BLaER1 treated with 17β-estradiol and CSF1 and Interleukin-3, amounts not matched to agents 10 nM and 100 nM (cell line): ENCODE results near the gene GRIK2.
A peak's percentile ranks its signal among the peaks of the same experiment; 100 is the strongest.

Source experiments
- H3K27ac ChIP-seq, 11 experiments: shearing (Covaris generic); formaldehyde crosslinking; 2 replicates each; pipeline ENCODE4 v1.8.1; 2022
- H3K27me3 ChIP-seq, 11 experiments: shearing (Covaris generic); formaldehyde crosslinking; 2 replicates each; pipeline ENCODE4 v1.8.1; 2022
- H3K36me3 ChIP-seq, 11 experiments: shearing (Covaris generic); formaldehyde crosslinking; 2 replicates each; pipeline ENCODE4 v1.8.1; 2022
- H3K4me1 ChIP-seq, 10 experiments: shearing (Covaris generic); formaldehyde crosslinking; 2 replicates each; pipeline ENCODE4 v1.8.1; 2022
- H3K4me2 ChIP-seq, 11 experiments: shearing (Covaris generic); formaldehyde crosslinking; 2 replicates each; pipeline ENCODE4 v1.8.1; 2022
- H3K4me3 ChIP-seq, 10 experiments: shearing (Covaris generic); formaldehyde crosslinking; 2 replicates each; pipeline ENCODE4 v1.8.1; 2022
- H3K9ac ChIP-seq, 11 experiments: shearing (Covaris generic); formaldehyde crosslinking; 2 replicates each; pipeline ENCODE4 v1.8.1; 2022
- H3K9me3 ChIP-seq, 11 experiments: shearing (Covaris generic); formaldehyde crosslinking; replicated peaks in 1 of 11; 2 replicates each; pipeline ENCODE4 v1.8.1; 2022
- H4K20me1 ChIP-seq, 11 experiments: shearing (Covaris generic); formaldehyde crosslinking; 2 replicates each; pipeline ENCODE4 v1.8.1; 2022
- Cebpa-rat ChIP-seq, 11 experiments: shearing (Covaris generic); IDR thresholded peaks; 2 replicates each; pipeline ENCODE4 v1.8.1; 2022

The GRIK2 gene

GRCh38 chr6:101655109-101655508 is 261.6 kb downstream of the GRIK2 start:
- TF ChIP-seq Cebpa-rat (IDR thresholded peaks at IDR 0.05) = no peak
- no peaks in the 10 kb centered on the region for H4K20me1 ChIP-seq
- no peaks in the 10 kb centered on the region for H3K4me1 ChIP-seq
- no peaks in the 10 kb centered on the region for H3K36me3 ChIP-seq
- H3K9me3 ChIP-seq = 0 out of 22 replicates have a peak, but pooled peaks cover 0 to 3% (median 0%) of the 10 kb centered on the region in 11 experiments
- no peak overlapping the region for H3K9ac ChIP-seq
- no peak overlapping the region for H3K27ac ChIP-seq
- H3K27me3 ChIP-seq = no peaks in the 10 kb centered on the region
- no peak overlapping the region for H3K4me3 ChIP-seq
- H3K4me2 ChIP-seq = no peak overlapping the region

GRCh38 chr6:101662111-101662897 is 268.8 kb downstream of the GRIK2 start:
- Histone ChIP-seq H3K27me3 (no peaks in the 10 kb centered on the region), H3K9me3 (peaks cover 0 to 6% (median 0%) of the 10 kb centered on the region in 11 experiments; a peak in 1 of 22 replicates), H4K20me1 (no peaks in the 10 kb centered on the region), H3K36me3 (no peaks in the 10 kb centered on the region), H3K4me1 (no peaks in the 10 kb centered on the region), H3K4me3 (no peak overlapping the region), H3K27ac (no peak overlapping the region), H3K4me2 (no peak overlapping the region), H3K9ac (no peak overlapping the region)
- TF ChIP-seq Cebpa-rat (IDR thresholded peaks at IDR 0.05) = no peak

- H3K4me1 ChIP-seq = no peaks in the 10 kb centered on the region
- no peaks in the 10 kb centered on the region for H4K20me1 ChIP-seq
- no peak overlapping the region for H3K4me3 ChIP-seq
- H3K27ac ChIP-seq = no peak overlapping the region
- H3K9ac ChIP-seq = no peak overlapping the region
- no peaks in the 10 kb centered on the region for H3K36me3 ChIP-seq
- H3K27me3 ChIP-seq = no peaks in the 10 kb centered on the region
- no peak overlapping the region for H3K4me2 ChIP-seq
- no peak for TF ChIP-seq Cebpa-rat (IDR thresholded peaks at IDR 0.05)
- H3K9me3 ChIP-seq = peaks cover 0 to 6% (median 0%) of the 10 kb centered on the region in 11 experiments; a peak in 1 of 22 replicates
Measured at GRCh38 chr6:101663100-101663499, 269.6 kb downstream of the GRIK2 start.

GRCh38 chr6:101666256-101666655 is 272.7 kb downstream of the GRIK2 start:
- H3K27ac ChIP-seq = no peak overlapping the region
- H3K9ac ChIP-seq = no peak overlapping the region
- TF ChIP-seq Cebpa-rat (IDR thresholded peaks at IDR 0.05) = no peak
- H4K20me1 ChIP-seq = no peaks in the 10 kb centered on the region
- H3K27me3 ChIP-seq = no peaks in the 10 kb centered on the region
- H3K9me3 ChIP-seq = peaks cover 0 to 6% (median 0%) of the 10 kb centered on the region in 11 experiments; a peak in 1 of 22 replicates
- H3K4me1 ChIP-seq = no peaks in the 10 kb centered on the region
- no peak overlapping the region for H3K4me3 ChIP-seq
- H3K4me2 ChIP-seq = no peak overlapping the region
- H3K36me3 ChIP-seq = no peaks in the 10 kb centered on the region

- Histone ChIP-seq H3K4me1 (no peaks in the 10 kb centered on the region), H3K27ac (no peak overlapping the region), H3K9ac (no peak overlapping the region), H3K36me3 (no peaks in the 10 kb centered on the region), H3K4me2 (no peak overlapping the region), H4K20me1 (no peaks in the 10 kb centered on the region), H3K9me3 (peaks cover 0 to 6% (median 0%) of the 10 kb centered on the region in 11 experiments; a peak in 1 of 22 replicates), H3K27me3 (no peaks in the 10 kb centered on the region), H3K4me3 (no peak overlapping the region)
- TF ChIP-seq Cebpa-rat (IDR thresholded peaks at IDR 0.05) = no peak
Measured at GRCh38 chr6:101668496-101669030, 275.1 kb downstream of the GRIK2 start.

- Histone ChIP-seq H3K4me2 (no peak overlapping the region), H4K20me1 (no peaks in the 10 kb centered on the region), H3K4me3 (no peak overlapping the region), H3K36me3 (no peaks in the 10 kb centered on the region), H3K9me3 (no peaks in the 10 kb centered on the region), H3K4me1 (no peaks in the 10 kb centered on the region), H3K27me3 (no peaks in the 10 kb centered on the region), H3K27ac (no peak overlapping the region), H3K9ac (no peak overlapping the region)
- TF ChIP-seq Cebpa-rat (IDR thresholded peaks at IDR 0.05) = no peak
Measured at GRCh38 chr6:101676187-101676586, 282.7 kb downstream of the GRIK2 start.

- no peaks in the 10 kb centered on the region for H3K27me3 ChIP-seq
- H3K4me2 ChIP-seq = no peak overlapping the region
- no peak overlapping the region for H3K9ac ChIP-seq
- no peak overlapping the region for H3K4me3 ChIP-seq
- no peak for TF ChIP-seq Cebpa-rat (IDR thresholded peaks at IDR 0.05)
- peaks cover 0 to 24% (median 0%) of the 10 kb centered on the region in 10 experiments; a peak in 5 of 20 replicates for H3K4me1 ChIP-seq
- H3K9me3 ChIP-seq = no peaks in the 10 kb centered on the region
- H4K20me1 ChIP-seq = no peaks in the 10 kb centered on the region
- no peak overlapping the region for H3K27ac ChIP-seq
- H3K36me3 ChIP-seq = no peaks in the 10 kb centered on the region
Measured at GRCh38 chr6:101682937-101683336, 289.4 kb downstream of the GRIK2 start.

- no peak for TF ChIP-seq Cebpa-rat (IDR thresholded peaks at IDR 0.05)
- Histone ChIP-seq H3K4me1 (peaks cover 0 to 24% (median 0%) of the 10 kb centered on the region in 10 experiments; a peak in 5 of 20 replicates), H3K27ac (peak overlapping the region in 2 of 11 experiments; percentile 42 to 57; a peak in 3 of 22 replicates), H3K9me3 (no peaks in the 10 kb centered on the region), H3K4me3 (no peak overlapping the region), H4K20me1 (no peaks in the 10 kb centered on the region), H3K4me2 (peak overlapping the region in 3 of 11 experiments; percentile 13 to 55 (median 53); a peak in 4 of 22 replicates), H3K27me3 (no peaks in the 10 kb centered on the region), H3K36me3 (no peaks in the 10 kb centered on the region), H3K9ac (no peak overlapping the region)
Measured at GRCh38 chr6:101683884-101684283, 290.4 kb downstream of the GRIK2 start.

GRCh38 chr6:101686653-101687052 is 293.1 kb downstream of the GRIK2 start:
- no peak overlapping the region for H3K27ac ChIP-seq
- H3K4me1 ChIP-seq = peaks cover 0 to 24% (median 0%) of the 10 kb centered on the region in 10 experiments; a peak in 5 of 20 replicates
- TF ChIP-seq Cebpa-rat (IDR thresholded peaks at IDR 0.05) = no peak
- H3K36me3 ChIP-seq = no peaks in the 10 kb centered on the region
- H3K9ac ChIP-seq = no peak overlapping the region
- no peaks in the 10 kb centered on the region for H4K20me1 ChIP-seq
- no peaks in the 10 kb centered on the region for H3K27me3 ChIP-seq
- no peak overlapping the region for H3K4me2 ChIP-seq
- H3K9me3 ChIP-seq = no peaks in the 10 kb centered on the region
- no peak overlapping the region for H3K4me3 ChIP-seq
